ENCODE measurements around the gene PCCA. TPM values are rescaled to one million over a fixed set of nuclear protein-coding genes. Genes with fewer than 3 reads are reported as not detected.

The PCCA gene
- total and polyA plus RNA-seq, 2 experiments from 2014 or later, result 41.9 to 46.6 TPM

- Histone ChIP-seq H3F3A (replicated peaks; ENCODE audit: low read depth) (0 out of 2 replicates have a peak, but pooled peaks cover 4% of the 10 kb centered on the region), H3K79me2 (replicated peaks; ENCODE audit: insufficient read depth) (peaks cover 35% of the 10 kb centered on the region; the same call in 1 of the 2 replicates), H3K27ac (ENCODE audit: low read depth) (no peak overlapping the region), H3K27me3 (ENCODE audit: insufficient read depth) (no peaks in the 10 kb centered on the region), H3K4me2 (peak overlapping the region; percentile 0; the same call in 1 of the 2 replicates), H3K4me1 (ENCODE audit: insufficient read depth) (peaks cover 30% of the 10 kb centered on the region), H2AFZ (no peak overlapping the region), H4K20me1 (replicated peaks; ENCODE audit: insufficient read depth) (no peaks in the 10 kb centered on the region), H3K9me2 (ENCODE audit: insufficient read depth) (no peaks in the 10 kb centered on the region), H3K36me3 (ENCODE audit: insufficient read depth) (no peaks in the 10 kb centered on the region), H3K4me3 (no peak overlapping the region)
- no peak overlapping the region for H3K27ac Mint-ChIP-seq
- ATAC-seq (no peak), DNase-seq (ENCODE audit: low spot score) (no peak)
- 0 out of 3 replicates have a peak overlapping the region, but pooled peaks have one; percentile 12 for H3K4me3 Mint-ChIP-seq
- H3K4me1 Mint-ChIP-seq, result peaks cover 43% of the 10 kb centered on the region
- H3K27me3 Mint-ChIP-seq (ENCODE audit: insufficient read depth, low read depth, poor library complexity), result peaks cover 3% of the 10 kb centered on the region
- H3K36me3 Mint-ChIP-seq (ENCODE audit: low read depth), result peaks cover 16% of the 10 kb centered on the region
- peaks cover 11% of the 10 kb centered on the region for H3K9me3 Mint-ChIP-seq
- no peak for TF ChIP-seq ETS1 (IDR thresholded peaks at IDR 0.05)
- TF ChIP-seq POLR2AphosphoS5 (IDR thresholded peaks at IDR 0.05; ENCODE audit: low read depth), result no peak
- TF ChIP-seq EZH2 (IDR thresholded peaks at IDR 0.05; ENCODE audit: low read depth, unreplicated experiment), result no peak
- TF ChIP-seq CREB1 (CRISPR knock-in tag; IDR thresholded peaks at IDR 0.05; ENCODE audit: low read depth), result no peak
- TF ChIP-seq ZNF114 (CRISPR knock-in tag; IDR thresholded peaks at IDR 0.05), result no peak
- TF ChIP-seq EZH2phosphoT487 (IDR thresholded peaks at IDR 0.05; ENCODE audit: unreplicated experiment), result no peak
- TF ChIP-seq, protein P1, sequence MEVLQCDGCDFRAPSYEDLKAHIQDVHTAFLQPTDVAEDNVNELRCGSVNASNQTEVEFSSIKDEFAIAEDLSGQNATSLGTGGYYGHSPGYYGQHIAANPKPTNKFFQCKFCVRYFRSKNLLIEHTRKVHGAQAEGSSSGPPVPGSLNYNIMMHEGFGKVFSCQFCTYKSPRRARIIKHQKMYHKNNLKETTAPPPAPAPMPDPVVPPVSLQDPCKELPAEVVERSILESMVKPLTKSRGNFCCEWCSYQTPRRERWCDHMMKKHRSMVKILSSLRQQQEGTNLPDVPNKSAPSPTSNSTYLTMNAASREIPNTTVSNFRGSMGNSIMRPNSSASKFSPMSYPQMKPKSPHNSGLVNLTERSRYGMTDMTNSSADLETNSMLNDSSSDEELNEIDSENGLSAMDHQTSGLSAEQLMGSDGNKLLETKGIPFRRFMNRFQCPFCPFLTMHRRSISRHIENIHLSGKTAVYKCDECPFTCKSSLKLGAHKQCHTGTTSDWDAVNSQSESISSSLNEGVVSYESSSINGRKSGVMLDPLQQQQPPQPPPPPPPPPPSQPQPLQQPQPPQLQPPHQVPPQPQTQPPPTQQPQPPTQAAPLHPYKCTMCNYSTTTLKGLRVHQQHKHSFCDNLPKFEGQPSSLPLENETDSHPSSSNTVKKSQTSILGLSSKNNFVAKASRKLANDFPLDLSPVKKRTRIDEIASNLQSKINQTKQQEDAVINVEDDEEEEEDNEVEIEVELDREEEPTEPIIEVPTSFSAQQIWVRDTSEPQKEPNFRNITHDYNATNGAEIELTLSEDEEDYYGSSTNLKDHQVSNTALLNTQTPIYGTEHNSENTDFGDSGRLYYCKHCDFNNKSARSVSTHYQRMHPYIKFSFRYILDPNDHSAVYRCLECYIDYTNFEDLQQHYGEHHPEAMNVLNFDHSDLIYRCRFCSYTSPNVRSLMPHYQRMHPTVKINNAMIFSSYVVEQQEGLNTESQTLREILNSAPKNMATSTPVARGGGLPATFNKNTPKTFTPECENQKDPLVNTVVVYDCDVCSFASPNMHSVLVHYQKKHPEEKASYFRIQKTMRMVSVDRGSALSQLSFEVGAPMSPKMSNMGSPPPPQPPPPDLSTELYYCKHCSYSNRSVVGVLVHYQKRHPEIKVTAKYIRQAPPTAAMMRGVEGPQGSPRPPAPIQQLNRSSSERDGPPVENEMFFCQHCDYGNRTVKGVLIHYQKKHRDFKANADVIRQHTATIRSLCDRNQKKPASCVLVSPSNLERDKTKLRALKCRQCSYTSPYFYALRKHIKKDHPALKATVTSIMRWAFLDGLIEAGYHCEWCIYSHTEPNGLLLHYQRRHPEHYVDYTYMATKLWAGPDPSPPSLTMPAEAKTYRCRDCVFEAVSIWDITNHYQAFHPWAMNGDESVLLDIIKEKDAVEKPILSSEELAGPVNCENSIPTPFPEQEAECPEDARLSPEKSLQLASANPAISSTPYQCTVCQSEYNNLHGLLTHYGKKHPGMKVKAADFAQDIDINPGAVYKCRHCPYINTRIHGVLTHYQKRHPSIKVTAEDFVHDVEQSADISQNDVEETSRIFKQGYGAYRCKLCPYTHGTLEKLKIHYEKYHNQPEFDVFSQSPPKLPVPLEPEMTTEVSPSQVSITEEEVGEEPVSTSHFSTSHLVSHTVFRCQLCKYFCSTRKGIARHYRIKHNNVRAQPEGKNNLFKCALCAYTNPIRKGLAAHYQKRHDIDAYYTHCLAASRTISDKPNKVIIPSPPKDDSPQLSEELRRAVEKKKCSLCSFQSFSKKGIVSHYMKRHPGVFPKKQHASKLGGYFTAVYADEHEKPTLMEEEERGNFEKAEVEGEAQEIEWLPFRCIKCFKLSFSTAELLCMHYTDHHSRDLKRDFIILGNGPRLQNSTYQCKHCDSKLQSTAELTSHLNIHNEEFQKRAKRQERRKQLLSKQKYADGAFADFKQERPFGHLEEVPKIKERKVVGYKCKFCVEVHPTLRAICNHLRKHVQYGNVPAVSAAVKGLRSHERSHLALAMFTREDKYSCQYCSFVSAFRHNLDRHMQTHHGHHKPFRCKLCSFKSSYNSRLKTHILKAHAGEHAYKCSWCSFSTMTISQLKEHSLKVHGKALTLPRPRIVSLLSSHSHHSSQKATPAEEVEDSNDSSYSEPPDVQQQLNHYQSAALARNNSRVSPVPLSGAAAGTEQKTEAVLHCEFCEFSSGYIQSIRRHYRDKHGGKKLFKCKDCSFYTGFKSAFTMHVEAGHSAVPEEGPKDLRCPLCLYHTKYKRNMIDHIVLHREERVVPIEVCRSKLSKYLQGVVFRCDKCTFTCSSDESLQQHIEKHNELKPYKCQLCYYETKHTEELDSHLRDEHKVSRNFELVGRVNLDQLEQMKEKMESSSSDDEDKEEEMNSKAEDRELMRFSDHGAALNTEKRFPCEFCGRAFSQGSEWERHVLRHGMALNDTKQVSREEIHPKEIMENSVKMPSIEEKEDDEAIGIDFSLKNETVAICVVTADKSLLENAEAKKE (CRISPR knock-in tag; IDR thresholded peaks at IDR 0.05), result no peak
- TF ChIP-seq STAT1 (IDR thresholded peaks at IDR 0.05; ENCODE audit: unreplicated experiment), result no peak
- no peak for TF ChIP-seq ZNF331 (CRISPR knock-in tag; IDR thresholded peaks at IDR 0.05; ENCODE audit: low read depth)
- TF ChIP-seq NANOG (IDR thresholded peaks at IDR 0.05; ENCODE audit: borderline replicate concordance), result no peak
- TF ChIP-seq JUNB (IDR thresholded peaks at IDR 0.05; ENCODE audit: unreplicated experiment), result no peak
- TF ChIP-seq, protein P2, sequence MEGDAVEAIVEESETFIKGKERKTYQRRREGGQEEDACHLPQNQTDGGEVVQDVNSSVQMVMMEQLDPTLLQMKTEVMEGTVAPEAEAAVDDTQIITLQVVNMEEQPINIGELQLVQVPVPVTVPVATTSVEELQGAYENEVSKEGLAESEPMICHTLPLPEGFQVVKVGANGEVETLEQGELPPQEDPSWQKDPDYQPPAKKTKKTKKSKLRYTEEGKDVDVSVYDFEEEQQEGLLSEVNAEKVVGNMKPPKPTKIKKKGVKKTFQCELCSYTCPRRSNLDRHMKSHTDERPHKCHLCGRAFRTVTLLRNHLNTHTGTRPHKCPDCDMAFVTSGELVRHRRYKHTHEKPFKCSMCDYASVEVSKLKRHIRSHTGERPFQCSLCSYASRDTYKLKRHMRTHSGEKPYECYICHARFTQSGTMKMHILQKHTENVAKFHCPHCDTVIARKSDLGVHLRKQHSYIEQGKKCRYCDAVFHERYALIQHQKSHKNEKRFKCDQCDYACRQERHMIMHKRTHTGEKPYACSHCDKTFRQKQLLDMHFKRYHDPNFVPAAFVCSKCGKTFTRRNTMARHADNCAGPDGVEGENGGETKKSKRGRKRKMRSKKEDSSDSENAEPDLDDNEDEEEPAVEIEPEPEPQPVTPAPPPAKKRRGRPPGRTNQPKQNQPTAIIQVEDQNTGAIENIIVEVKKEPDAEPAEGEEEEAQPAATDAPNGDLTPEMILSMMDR (conservative IDR thresholded peaks at IDR 0.05; ENCODE audit: low read depth in 2 of 2), result no peak
- TF ChIP-seq REST (IDR thresholded peaks at IDR 0.05; ENCODE audit: unreplicated experiment), result no peak
Measured at GRCh38 chr13:100176801-100177400, 88.0 kb downstream of the PCCA start.

Measured in GM23338 (cell line).